Type B pancreatic cell (in vitro differentiated cells): Measurements from ENCODE around the gene GPX1. TPM values are rescaled to one million over a fixed set of nuclear protein-coding genes. Genes with fewer than 3 reads are reported as not detected.
"Not testable (repeated sequence)": the region's sequence is repeated elsewhere in the genome, so short reads cannot be mapped to it uniquely, and the experiment has no call there.

Source experiments
- DNase-seq: peaks from one replicate; pipeline ENCODE4 v3.0.0; 2021; ENCODE audit warnings: mixed read lengths; ENCODE audit not compliant: unreplicated experiment; ENCODE audit errors: extremely low spot score
- H3K27ac Mint-ChIP-seq: 2 replicates; pipeline ENCODE4 v1.8.0; 2021; ENCODE audit warnings: mild to moderate bottlenecking, mixed read lengths
- H3K27me3 Mint-ChIP-seq: 2 replicates; pipeline ENCODE4 v1.8.0; 2021; ENCODE audit warnings: mixed read lengths
- H3K36me3 Mint-ChIP-seq: 2 replicates; pipeline ENCODE4 v1.8.0; 2021; ENCODE audit warnings: mixed read lengths
- H3K4me1 Mint-ChIP-seq: one replicate; pipeline ENCODE4 v1.8.0; 2021; ENCODE audit warnings: mixed read lengths; ENCODE audit not compliant: unreplicated experiment
- H3K4me3 Mint-ChIP-seq: 2 replicates; pipeline ENCODE4 v1.8.0; 2021; ENCODE audit warnings: mild to moderate bottlenecking, mixed read lengths
- H3K9me3 Mint-ChIP-seq: 2 replicates; pipeline ENCODE4 v1.8.0; 2021; ENCODE audit warnings: mixed read lengths
- CTCF ChIP-seq: fragments of 200-600 bp; sonication (generic); conservative IDR thresholded peaks from 2 replicates; pipeline ENCODE4 v1.5.0; 2021; ENCODE audit warnings: antibody characterized with exemption, mild to moderate bottlenecking
- total RNA-seq: library from RNA; stranded (reverse); gene quantifications from 2 replicates; pipeline ENCODE4 v1.2.1, GENCODE V29; 2021; ENCODE audit warnings: low replicate concordance

Gene GPX1
- total RNA-seq, 1 donor from 2014 or later: 132 TPM

GRCh38 chr3:49399461-49399860 lies 41.3 kb upstream of the GPX1 start:
- H3K27me3 Mint-ChIP-seq: no peaks in the 10 kb centered on the region
- H3K27ac Mint-ChIP-seq: peak overlapping the region; percentile 31
- H3K4me1 Mint-ChIP-seq: peaks cover 21% of the 10 kb centered on the region
- TF ChIP-seq CTCF: no peak
- DNase-seq: no peak
- H3K36me3 Mint-ChIP-seq: peaks cover 23% of the 10 kb centered on the region
- no peaks in the 10 kb centered on the region for H3K9me3 Mint-ChIP-seq
- no peak overlapping the region for H3K4me3 Mint-ChIP-seq

- peaks cover 24% of the 10 kb centered on the region for H3K36me3 Mint-ChIP-seq
- H3K27ac Mint-ChIP-seq: peak overlapping the region; percentile 28
- H3K4me1 Mint-ChIP-seq: peaks cover 21% of the 10 kb centered on the region
- H3K9me3 Mint-ChIP-seq: no peaks in the 10 kb centered on the region
- DNase-seq: no peak
- no peak for TF ChIP-seq CTCF
- H3K4me3 Mint-ChIP-seq: peak overlapping the region; percentile 26
- no peaks in the 10 kb centered on the region for H3K27me3 Mint-ChIP-seq
Observed at GRCh38 chr3:49397470-49397869, 39.3 kb upstream of the GPX1 start.

GRCh38 chr3:49391310-49391709 lies 33.2 kb upstream of the GPX1 start:
- not testable (repeated sequence) for H3K9me3 Mint-ChIP-seq, H3K4me3 Mint-ChIP-seq, H3K27ac Mint-ChIP-seq, H3K4me1 Mint-ChIP-seq, DNase-seq, H3K27me3 Mint-ChIP-seq
- peaks cover 22% of the 10 kb centered on the region for H3K36me3 Mint-ChIP-seq

- no peak for TF ChIP-seq CTCF
Observed at GRCh38 chr3:49389297-49389696, 31.1 kb upstream of the GPX1 start.

GRCh38 chr3:49388289-49388820 lies 30.2 kb upstream of the GPX1 start:
- H3K27me3 Mint-ChIP-seq: no peaks in the 10 kb centered on the region
- DNase-seq: no peak
- no peaks in the 10 kb centered on the region for H3K4me1 Mint-ChIP-seq
- H3K36me3 Mint-ChIP-seq: peaks cover 13% of the 10 kb centered on the region
- H3K27ac Mint-ChIP-seq: peak overlapping the region; percentile 70
- H3K9me3 Mint-ChIP-seq: no peaks in the 10 kb centered on the region
- TF ChIP-seq CTCF: no peak
- no peak overlapping the region for H3K4me3 Mint-ChIP-seq

More at GRCh38 chr3:49389297-49389696, 31.1 kb upstream of the GPX1 start:
- Mint-ChIP-seq H3K27ac (no peak overlapping the region), H3K9me3 (no peaks in the 10 kb centered on the region), H3K4me3 (no peak overlapping the region), H3K36me3 (peaks cover 11% of the 10 kb centered on the region), H3K27me3 (no peaks in the 10 kb centered on the region), H3K4me1 (no peaks in the 10 kb centered on the region)
- DNase-seq: no peak

- H3K4me1 Mint-ChIP-seq: no peaks in the 10 kb centered on the region
- H3K27ac Mint-ChIP-seq: peak overlapping the region; percentile 70
- H3K9me3 Mint-ChIP-seq: no peaks in the 10 kb centered on the region
- no peak overlapping the region for H3K4me3 Mint-ChIP-seq
- DNase-seq: no peak
- no peaks in the 10 kb centered on the region for H3K27me3 Mint-ChIP-seq
- peaks cover 15% of the 10 kb centered on the region for H3K36me3 Mint-ChIP-seq
- no peak for TF ChIP-seq CTCF
Observed at GRCh38 chr3:49387721-49388120, 29.6 kb upstream of the GPX1 start.
